ENCODE data around the gene YY1.
A peak's percentile ranks its signal among the peaks of the same experiment; 100 is the strongest.

GRCh38 chr14:100213956-100214769 is 24.8 kb upstream of the YY1 start:
- TF ChIP-seq, protein P1, sequence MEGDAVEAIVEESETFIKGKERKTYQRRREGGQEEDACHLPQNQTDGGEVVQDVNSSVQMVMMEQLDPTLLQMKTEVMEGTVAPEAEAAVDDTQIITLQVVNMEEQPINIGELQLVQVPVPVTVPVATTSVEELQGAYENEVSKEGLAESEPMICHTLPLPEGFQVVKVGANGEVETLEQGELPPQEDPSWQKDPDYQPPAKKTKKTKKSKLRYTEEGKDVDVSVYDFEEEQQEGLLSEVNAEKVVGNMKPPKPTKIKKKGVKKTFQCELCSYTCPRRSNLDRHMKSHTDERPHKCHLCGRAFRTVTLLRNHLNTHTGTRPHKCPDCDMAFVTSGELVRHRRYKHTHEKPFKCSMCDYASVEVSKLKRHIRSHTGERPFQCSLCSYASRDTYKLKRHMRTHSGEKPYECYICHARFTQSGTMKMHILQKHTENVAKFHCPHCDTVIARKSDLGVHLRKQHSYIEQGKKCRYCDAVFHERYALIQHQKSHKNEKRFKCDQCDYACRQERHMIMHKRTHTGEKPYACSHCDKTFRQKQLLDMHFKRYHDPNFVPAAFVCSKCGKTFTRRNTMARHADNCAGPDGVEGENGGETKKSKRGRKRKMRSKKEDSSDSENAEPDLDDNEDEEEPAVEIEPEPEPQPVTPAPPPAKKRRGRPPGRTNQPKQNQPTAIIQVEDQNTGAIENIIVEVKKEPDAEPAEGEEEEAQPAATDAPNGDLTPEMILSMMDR (IDR thresholded peaks at IDR 0.05): no peak
- TF ChIP-seq POLR2A (IDR thresholded peaks at IDR 0.05): peak in 1 of 2 donors; percentile 83

Measured in thyroid gland (tissue), 4 donors.